Stimulated activated CD8-positive, alpha-beta memory T cell treated with anti-CD3 and anti-CD28 coated beads, Interleukin-7, amount 100 ng/mL, for 1 hour (primary cell): ENCODE results near the gene PTAFR.

Experiments
- DNase-seq, 2 donors: peaks; one replicate each; pipeline ENCODE4 v3.0.0-alpha.2; 2020; ENCODE audit warnings: low read depth in 2 of 2

Gene PTAFR

GRCh38 chr1:28176492-28177470, at the start of gene PTAFR:
Gene PTAFR, minus strand, starts transcription at chr1:28176690. Its CDS starts 25,669 bp downstream, at chr1:28151021.
- DNase-seq, result no peak

GRCh38 chr1:28213315-28213714, 36.8 kb upstream of the PTAFR start:
- no peak for DNase-seq

GRCh38 chr1:28209700-28210099, 33.2 kb upstream of the PTAFR start:
- no peak for DNase-seq

GRCh38 chr1:28208818-28209441, 32.4 kb upstream of the PTAFR start:
- DNase-seq, result no peak

GRCh38 chr1:28205243-28205642, 28.8 kb upstream of the PTAFR start:
- DNase-seq, result no peak

- no peak for DNase-seq
These were observed 23.9 kb upstream of the PTAFR start for GRCh38 chr1:28200234-28200873.

- peak; percentile 14 to 17 for DNase-seq
These were observed 23.1 kb upstream of the PTAFR start for GRCh38 chr1:28199328-28200233.

- no peak for DNase-seq
These were observed 21.4 kb upstream of the PTAFR start for GRCh38 chr1:28197682-28198415.

- DNase-seq, result no peak
These were observed 19.8 kb upstream of the PTAFR start for GRCh38 chr1:28196330-28196729.

- DNase-seq, result no peak
These were observed 19.3 kb upstream of the PTAFR start for GRCh38 chr1:28195780-28196179.

- no peak for DNase-seq
These were observed 18.0 kb upstream of the PTAFR start for GRCh38 chr1:28194326-28195035.

- DNase-seq, result no peak
These were observed 17.2 kb upstream of the PTAFR start for GRCh38 chr1:28193701-28194161.

GRCh38 chr1:28190996-28191645, 14.6 kb upstream of the PTAFR start:
- no peak for DNase-seq

- no peak for DNase-seq
These were observed 14.0 kb upstream of the PTAFR start for GRCh38 chr1:28190337-28190979.

- no peak for DNase-seq
These were observed 8.6 kb upstream of the PTAFR start for GRCh38 chr1:28185071-28185470.

GRCh38 chr1:28180306-28181305, 4.1 kb upstream of the PTAFR start:
- no peak for DNase-seq

GRCh38 chr1:28178690-28179485, 2.4 kb upstream of the PTAFR start:
- no peak for DNase-seq
